Neural progenitor cell (in vitro differentiated cells): ENCODE measurements around the gene CENPH.

ENCODE experiments used
- CTCF ChIP-seq: fragments of 200-600 bp; sonication (generic); IDR thresholded peaks from 2 replicates; pipeline ENCODE4 v1.5.1; 2017; ENCODE audit warnings: antibody characterized with exemption, mild to moderate bottlenecking
- EZH2 ChIP-seq: fragments of 200-600 bp; sonication (generic); IDR thresholded peaks from 2 replicates; pipeline ENCODE4 v1.6.1; 2017; ENCODE audit warnings: antibody characterized with exemption, mild to moderate bottlenecking, moderate library complexity
- EZH2phosphoT487 ChIP-seq: fragments of 200-600 bp; sonication (generic); IDR thresholded peaks from 2 replicates; pipeline ENCODE4 v1.6.1; 2017; ENCODE audit warnings: antibody characterized with exemption

DNA sequence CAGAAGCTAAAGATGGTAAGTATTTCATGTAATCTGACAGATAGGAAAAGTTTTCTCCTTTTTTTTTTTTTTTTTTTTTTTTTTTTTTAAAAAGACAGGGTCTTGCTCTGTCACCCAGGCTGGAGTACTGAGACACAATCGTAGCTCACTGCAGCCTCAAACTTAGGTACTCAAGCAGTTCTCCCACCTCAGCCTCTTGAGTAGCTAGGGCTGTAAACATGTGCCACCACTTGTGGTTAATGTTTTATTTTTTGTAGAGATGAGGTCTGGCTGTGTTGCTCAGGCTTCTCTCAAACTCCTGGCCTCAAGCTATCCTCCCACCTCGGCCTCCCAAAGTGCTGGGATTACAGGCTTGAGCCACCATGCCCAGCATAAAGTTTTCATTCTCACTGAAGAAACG, 63.1 kb downstream of the CENPH start:
- TF ChIP-seq CTCF (no peak), EZH2 (no peak), EZH2phosphoT487 (no peak)
